GM20000 (cell line): ENCODE measurements around the gene AAGAB.

Experiments
- DNase-seq: peaks from one replicate; pipeline ENCODE4 v3.0.0; 2012; ENCODE audit warnings: low spot score
- CTCF ChIP-seq: IDR thresholded peaks from 2 replicates; pipeline ENCODE4 v1.5.1; 2012; ENCODE audit warnings: mild to moderate bottlenecking, control low read depth; ENCODE audit errors: extremely low read depth, missing control alignments

Gene AAGAB

GRCh38 chr15:67281714-67282113 is 27.3 kb upstream of the AAGAB start:
- no peak for DNase-seq
- no peak for TF ChIP-seq CTCF

GRCh38 chr15:67280217-67280616 is 25.8 kb upstream of the AAGAB start:
- DNase-seq = no peak
- no peak for TF ChIP-seq CTCF

- TF ChIP-seq CTCF = no peak
- DNase-seq = no peak
Measured at GRCh38 chr15:67276666-67277065, 22.2 kb upstream of the AAGAB start.

- no peak for DNase-seq
Measured at GRCh38 chr15:67274236-67274635, 19.8 kb upstream of the AAGAB start.

GRCh38 chr15:67267951-67268941 is 13.8 kb upstream of the AAGAB start:
- no peak for TF ChIP-seq CTCF
- DNase-seq = no peak

More at GRCh38 chr15:67274236-67274635, 19.8 kb upstream of the AAGAB start:
- no peak for TF ChIP-seq CTCF

- DNase-seq = no peak
- no peak for TF ChIP-seq CTCF
Measured at GRCh38 chr15:67267440-67267839, 13.0 kb upstream of the AAGAB start.

GRCh38 chr15:67266870-67267269 is 12.4 kb upstream of the AAGAB start:
- DNase-seq = no peak
- TF ChIP-seq CTCF = no peak
